ENCODE measurements around the gene AKAP7.

GRCh38 chr6:131208787-131209186, 73.5 kb downstream of the AKAP7 start:
- no peak for TF ChIP-seq CTCF (IDR thresholded peaks at IDR 0.05)
- no peak for TF ChIP-seq POLR2A (IDR thresholded peaks at IDR 0.05)

Data from esophagus squamous epithelium (tissue), 4 donors.